SJCRH30 (cell line): ENCODE measurements around the gene P3H3. TPM values are rescaled to one million over a fixed set of nuclear protein-coding genes. Genes with fewer than 3 reads are reported as not detected.
A peak's percentile ranks its signal among the peaks of the same experiment; 100 is the strongest.
"Not testable (repeated sequence)": the region's sequence is repeated elsewhere in the genome, so short reads cannot be mapped to it uniquely, and the experiment has no call there.

Source experiments
- DNase-seq, 2 experiments: peaks; one replicate each; pipeline ENCODE4 v3.0.0-alpha.2; 2015 to 2020
- H3K27ac ChIP-seq: fragments of 250-450 bp; sonication (Bioruptor Pico); 2 replicates; pipeline ENCODE4 v1.5.1; 2020; ENCODE audit warnings: mild to moderate bottlenecking, moderate library complexity
- H3K27me3 ChIP-seq: fragments of 250-450 bp; sonication (Bioruptor Pico); 2 replicates; pipeline ENCODE4 v1.5.1; 2020; ENCODE audit warnings: mild to moderate bottlenecking, moderate library complexity
- H3K36me3 ChIP-seq: fragments of 250-450 bp; sonication (Bioruptor Pico); 2 replicates; pipeline ENCODE4 v1.5.1; 2020; ENCODE audit warnings: mild to moderate bottlenecking, moderate library complexity
- H3K4me1 ChIP-seq: fragments of 250-450 bp; sonication (Bioruptor Pico); 2 replicates; pipeline ENCODE4 v1.5.1; 2020; ENCODE audit warnings: mild to moderate bottlenecking, moderate library complexity
- H3K4me3 ChIP-seq: fragments of 250-450 bp; sonication (Bioruptor Pico); 2 replicates; pipeline ENCODE4 v1.5.1; 2020; ENCODE audit warnings: mild to moderate bottlenecking, moderate library complexity
- H3K9me3 ChIP-seq: fragments of 250-450 bp; sonication (Bioruptor Pico); replicated peaks from 2 replicates; pipeline ENCODE4 v1.5.1; 2020; ENCODE audit warnings: mild to moderate bottlenecking, moderate library complexity
- total RNA-seq: library from RNA; depleted of rRNA; stranded (reverse); fragments of >200 nt; shearing (Covaris generic); gene quantifications from 2 replicates; pipeline ENCODE4 v1.2.3, GENCODE V29; 2014

Gene P3H3
- total RNA-seq, 1 experiment from 2014 or later = 19.3 TPM

DNA sequence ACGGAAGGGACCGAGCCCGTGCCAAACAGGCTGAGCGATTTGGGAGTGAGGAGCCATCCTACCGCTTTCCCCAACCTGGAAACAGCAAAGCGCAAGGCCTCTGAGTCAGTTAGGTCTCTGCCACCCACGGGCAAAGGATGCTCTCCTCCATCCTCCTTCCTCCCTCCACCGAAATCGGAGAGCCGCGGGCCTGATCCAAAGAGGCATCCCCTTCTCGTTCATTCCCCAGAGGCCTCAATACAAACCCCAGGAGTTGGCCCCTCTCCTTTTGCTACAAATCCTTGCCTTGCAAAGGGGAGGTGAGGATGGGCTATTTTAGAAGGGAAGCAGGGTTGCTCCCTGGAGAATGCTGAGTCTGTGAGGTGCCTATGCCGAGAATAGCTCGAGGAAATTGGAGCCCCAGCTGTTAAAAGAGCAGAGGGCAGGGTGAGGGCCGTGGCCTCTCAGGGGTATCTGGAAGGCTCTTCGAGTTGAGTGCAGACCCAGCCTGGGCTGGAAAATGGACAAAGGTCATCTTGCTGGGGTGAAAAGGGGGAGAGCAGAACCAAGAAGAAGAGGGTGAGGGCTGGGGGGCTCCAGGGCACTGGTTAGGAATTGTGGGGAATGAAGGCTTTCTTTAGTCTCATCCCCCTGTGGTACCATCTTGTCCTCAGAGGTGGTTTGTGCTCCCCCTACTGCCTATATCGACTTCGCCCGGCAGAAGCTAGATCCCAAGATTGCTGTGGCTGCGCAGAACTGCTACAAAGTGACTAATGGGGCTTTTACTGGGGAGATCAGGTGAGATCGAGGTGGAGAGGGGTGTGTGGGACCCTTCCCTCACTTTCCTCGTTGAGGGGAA lies 40.2 kb downstream of the P3H3 start:
- H3K27ac ChIP-seq = peak overlapping the region; percentile 95
- no peaks in the 10 kb centered on the region for H3K9me3 ChIP-seq
- peak in 1 of 2 experiments; percentile 33 for DNase-seq
- peaks cover 37% of the 10 kb centered on the region for H3K36me3 ChIP-seq
- H3K27me3 ChIP-seq = no peaks in the 10 kb centered on the region
- peaks cover 12% of the 10 kb centered on the region; the same call in 1 of the 2 replicates for H3K4me1 ChIP-seq
- peak overlapping the region; percentile 100 for H3K4me3 ChIP-seq

GRCh38 chr12:6869049-6870021 lies 41.1 kb downstream of the P3H3 start:
- no peaks in the 10 kb centered on the region for H3K9me3 ChIP-seq
- no peak overlapping the region for H3K27ac ChIP-seq
- H3K27me3 ChIP-seq = no peaks in the 10 kb centered on the region
- H3K36me3 ChIP-seq = peaks cover 38% of the 10 kb centered on the region
- peaks cover 12% of the 10 kb centered on the region; the same call in 1 of the 2 replicates for H3K4me1 ChIP-seq
- DNase-seq = peak; percentile 72 to 87
- peak overlapping the region; percentile 100 for H3K4me3 ChIP-seq

GRCh38 chr12:6870304-6870703 lies 42.1 kb downstream of the P3H3 start:
- not testable (repeated sequence) for H3K27ac ChIP-seq, H3K9me3 ChIP-seq, H3K4me3 ChIP-seq, H3K27me3 ChIP-seq, DNase-seq
- peaks cover 37% of the 10 kb centered on the region for H3K36me3 ChIP-seq
- H3K4me1 ChIP-seq = peaks cover 12% of the 10 kb centered on the region; the same call in 1 of the 2 replicates

GRCh38 chr12:6871052-6871957 lies 43.1 kb downstream of the P3H3 start:
- DNase-seq = peak; percentile 24 to 40
- peaks cover 38% of the 10 kb centered on the region for H3K36me3 ChIP-seq
- peaks cover 12% of the 10 kb centered on the region; the same call in 1 of the 2 replicates for H3K4me1 ChIP-seq
- no peak overlapping the region for H3K4me3 ChIP-seq
- no peak overlapping the region for H3K27ac ChIP-seq
- H3K9me3 ChIP-seq = no peaks in the 10 kb centered on the region
- no peaks in the 10 kb centered on the region for H3K27me3 ChIP-seq

DNA sequence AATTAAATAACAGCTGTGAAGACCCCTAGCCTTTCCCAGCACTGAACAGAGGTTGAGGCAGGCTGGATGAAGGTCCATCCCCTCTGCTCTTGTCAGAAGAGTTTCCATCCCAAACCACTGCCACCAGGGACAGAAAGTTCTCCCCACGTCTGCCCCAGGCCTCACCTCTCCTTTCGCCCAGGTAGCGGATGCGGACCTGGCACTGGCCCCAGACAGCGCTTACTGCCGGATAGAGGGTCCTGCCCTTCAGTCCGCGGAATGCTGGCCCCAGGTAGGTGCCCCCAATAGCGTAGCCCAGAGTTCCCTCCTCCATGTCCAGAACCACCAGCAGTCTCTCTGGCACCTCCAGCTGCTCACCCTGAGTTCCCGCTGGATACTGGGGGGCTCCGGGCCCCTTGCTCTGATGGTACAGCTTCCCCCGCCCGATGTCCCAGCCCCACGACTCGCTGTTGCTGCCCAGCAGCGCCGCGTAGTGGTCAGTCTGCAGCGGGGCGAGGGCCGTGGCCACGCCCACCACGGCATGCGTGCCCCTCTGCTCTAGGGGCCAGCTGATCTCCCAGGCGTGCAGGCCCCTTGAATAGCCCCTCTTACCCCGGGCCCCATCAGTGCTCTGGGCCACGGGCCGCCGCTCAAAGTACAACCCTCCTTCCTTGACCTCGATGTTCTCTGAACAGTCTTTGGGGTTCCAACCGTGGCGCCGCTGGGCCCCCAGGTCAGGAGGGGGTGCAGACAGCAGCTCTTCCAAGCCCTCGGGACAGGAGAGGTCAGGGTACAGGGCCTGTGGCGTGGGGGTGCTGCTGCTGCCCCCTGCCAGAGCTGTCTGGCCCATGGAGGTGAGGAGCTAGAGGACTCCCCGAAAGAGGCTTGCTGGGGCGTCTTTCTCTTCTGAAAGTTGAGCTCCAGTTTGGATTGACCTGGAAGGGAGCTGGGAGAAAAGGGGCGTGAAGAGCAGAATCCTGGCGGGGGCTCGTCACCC lies 44.2 kb downstream of the P3H3 start:
- peak; percentile 84 to 88 for DNase-seq
- H3K4me1 ChIP-seq = peaks cover 10% of the 10 kb centered on the region; the same call in 1 of the 2 replicates
- peak overlapping the region; percentile 63 for H3K4me3 ChIP-seq

GRCh38 chr12:6873094-6874014 lies 45.1 kb downstream of the P3H3 start, which contains the start of gene SPSB2:
TSS of gene SPSB2 (minus strand) at chr12:6873303. CDS start at chr12:6872901, 402 bp downstream.
- peak; percentile 98 to 99 for DNase-seq
- H3K36me3 ChIP-seq = peaks cover 41% of the 10 kb centered on the region

More for the DNA sequence above, 44.2 kb downstream of the P3H3 start:
- Histone ChIP-seq H3K9me3 (no peaks in the 10 kb centered on the region), H3K36me3 (peaks cover 41% of the 10 kb centered on the region), H3K27ac (no peak overlapping the region; the same call in 1 of the 2 replicates), H3K27me3 (no peaks in the 10 kb centered on the region)

GRCh38 chr12:6874015-6874368 lies 45.8 kb downstream of the P3H3 start:
- H3K9me3 ChIP-seq, H3K27ac ChIP-seq, DNase-seq, H3K4me1 ChIP-seq, H3K27me3 ChIP-seq: not testable (repeated sequence)
- peaks cover 38% of the 10 kb centered on the region for H3K36me3 ChIP-seq
- peak overlapping the region; percentile 63 for H3K4me3 ChIP-seq

More at GRCh38 chr12:6873094-6874014, 45.1 kb downstream of the P3H3 start, which contains the start of gene SPSB2:
- Histone ChIP-seq H3K27ac (peak within 1 kb of the TSS; percentile 2; the same call in 1 of the 2 replicates), H3K9me3 (no peaks in the 10 kb centered on the region), H3K4me1 (peaks cover 10% of the 10 kb centered on the region; the same call in 1 of the 2 replicates), H3K27me3 (no peaks in the 10 kb centered on the region), H3K4me3 (peak within 1 kb of the TSS; percentile 63)

- H3K27me3 ChIP-seq, H3K27ac ChIP-seq, H3K4me1 ChIP-seq, H3K9me3 ChIP-seq, H3K4me3 ChIP-seq, DNase-seq: not testable (repeated sequence)
- H3K36me3 ChIP-seq = peaks cover 10% of the 10 kb centered on the region; the same call in 1 of the 2 replicates
Observed at GRCh38 chr12:6879824-6880223, 51.6 kb downstream of the P3H3 start.

GRCh38 chr12:6883252-6883651 lies 55.0 kb downstream of the P3H3 start:
- H3K27ac ChIP-seq = no peak overlapping the region

DNA sequence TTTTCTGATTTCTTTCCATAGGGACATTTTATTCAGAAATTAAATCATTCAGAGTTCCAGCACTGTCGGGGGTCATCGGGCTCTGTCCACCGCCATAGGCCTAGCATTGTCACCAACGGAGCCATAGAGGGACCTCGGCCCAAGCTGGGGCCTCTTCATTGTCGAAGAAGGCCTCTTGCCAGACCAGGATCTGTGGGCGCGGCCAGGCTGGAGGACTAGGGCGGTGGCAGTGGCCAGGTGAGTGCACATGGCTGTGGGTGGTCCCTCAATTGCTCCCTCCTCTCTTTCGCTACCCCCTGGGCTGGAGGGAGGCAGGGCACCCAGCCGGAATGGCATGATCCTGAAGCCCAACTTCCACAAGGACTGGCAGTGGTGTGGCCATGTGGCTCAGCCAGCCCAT lies 55.5 kb downstream of the P3H3 start:
- H3K27ac ChIP-seq = no peak overlapping the region
- DNase-seq = no peak
- H3K4me3 ChIP-seq = no peak overlapping the region
- H3K4me1 ChIP-seq = no peaks in the 10 kb centered on the region
- H3K36me3 ChIP-seq = no peaks in the 10 kb centered on the region
- H3K27me3 ChIP-seq = no peaks in the 10 kb centered on the region
- H3K9me3 ChIP-seq = no peaks in the 10 kb centered on the region

More at GRCh38 chr12:6883252-6883651, 55.0 kb downstream of the P3H3 start:
- H3K36me3 ChIP-seq = no peaks in the 10 kb centered on the region
- H3K4me3 ChIP-seq = no peak overlapping the region
- no peaks in the 10 kb centered on the region for H3K9me3 ChIP-seq
- no peaks in the 10 kb centered on the region for H3K4me1 ChIP-seq
- no peaks in the 10 kb centered on the region for H3K27me3 ChIP-seq
- no peak for DNase-seq

- Histone ChIP-seq H3K4me1 (no peaks in the 10 kb centered on the region), H3K27ac (no peak overlapping the region), H3K36me3 (no peaks in the 10 kb centered on the region), H3K27me3 (no peaks in the 10 kb centered on the region), H3K9me3 (no peaks in the 10 kb centered on the region), H3K4me3 (no peak overlapping the region)
- DNase-seq = no peak
Observed at GRCh38 chr12:6884539-6884938, 56.3 kb downstream of the P3H3 start.
